Activated CD8-positive, alpha-beta memory T cell treated with anti-CD3 and anti-CD28 coated beads, Interleukin-2, amount 50 U/mL, for 24 hours (primary cell): ENCODE measurements around the gene SATL1.
"Not testable (repeated sequence)": the region's sequence is repeated elsewhere in the genome, so short reads cannot be mapped to it uniquely, and the experiment has no call there.

Experiments
- DNase-seq: peaks from one replicate; pipeline ENCODE4 v3.0.0-alpha.2; 2020; ENCODE audit errors: extremely low read depth

The SATL1 gene

DNA sequence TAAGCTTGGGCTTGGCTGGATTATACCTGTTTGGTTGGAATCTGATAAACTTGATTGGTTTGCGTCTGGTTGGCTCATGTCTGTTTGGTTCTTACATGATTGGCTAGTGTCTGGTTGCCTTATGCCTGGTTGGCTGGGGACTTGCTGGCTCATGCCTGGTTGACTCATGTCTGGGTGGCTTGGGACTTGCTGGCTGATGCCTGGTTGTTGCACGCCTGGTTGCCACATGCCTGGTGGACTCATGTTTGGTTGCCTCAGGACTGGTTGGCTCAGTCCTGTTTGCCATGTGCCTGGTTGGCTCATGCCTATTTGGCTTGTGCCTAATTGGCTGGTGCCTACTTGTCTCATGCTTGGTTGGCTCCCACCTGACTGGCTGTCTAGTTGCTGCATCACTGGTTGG, 135.4 kb downstream of the SATL1 start:
- no peak for DNase-seq

DNA sequence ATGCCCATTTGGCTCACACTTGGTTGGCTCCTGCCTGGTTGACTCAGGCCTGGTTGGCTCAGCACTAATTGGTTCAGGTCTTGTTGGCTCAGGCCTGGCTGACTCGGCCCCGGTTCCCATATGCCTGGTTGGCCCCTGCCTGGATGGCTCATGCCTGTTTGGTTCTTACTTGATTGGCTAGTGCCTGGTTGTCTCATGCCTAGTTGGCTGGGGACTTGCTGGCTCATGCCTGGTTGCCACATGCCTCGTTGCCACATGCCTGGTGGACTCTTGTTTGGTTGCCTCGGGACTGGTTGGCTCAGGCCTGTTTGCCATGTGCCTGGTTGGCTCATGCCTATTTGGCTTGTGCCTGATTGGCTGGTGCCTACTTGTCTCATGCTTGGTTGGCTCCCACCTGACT, 136.2 kb downstream of the SATL1 start:
- DNase-seq = no peak

DNA sequence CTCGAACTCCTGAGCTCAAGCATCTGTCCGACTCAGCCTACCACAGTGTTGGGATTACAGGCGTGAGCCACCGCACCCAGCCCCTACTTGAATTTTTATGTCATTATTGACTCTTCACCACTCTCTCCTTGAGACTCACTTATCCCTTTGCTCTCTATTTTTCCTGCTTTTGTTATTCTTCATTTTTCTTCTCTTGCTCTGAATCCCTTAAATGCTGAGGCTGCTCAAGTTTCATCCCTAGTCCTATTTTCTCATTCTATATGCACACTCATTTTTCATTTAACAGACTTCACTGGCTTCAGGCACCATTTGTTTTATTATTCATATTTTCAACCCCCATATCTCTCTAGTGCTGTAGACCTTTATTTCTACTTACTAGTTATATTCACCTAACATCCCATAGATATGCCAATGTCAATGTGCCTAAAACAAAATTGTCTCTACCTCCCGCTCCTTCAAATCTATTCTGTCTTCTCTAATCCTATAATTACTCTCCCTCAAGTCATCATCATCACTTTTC, 154.2 kb downstream of the SATL1 start:
- DNase-seq = no peak

DNA sequence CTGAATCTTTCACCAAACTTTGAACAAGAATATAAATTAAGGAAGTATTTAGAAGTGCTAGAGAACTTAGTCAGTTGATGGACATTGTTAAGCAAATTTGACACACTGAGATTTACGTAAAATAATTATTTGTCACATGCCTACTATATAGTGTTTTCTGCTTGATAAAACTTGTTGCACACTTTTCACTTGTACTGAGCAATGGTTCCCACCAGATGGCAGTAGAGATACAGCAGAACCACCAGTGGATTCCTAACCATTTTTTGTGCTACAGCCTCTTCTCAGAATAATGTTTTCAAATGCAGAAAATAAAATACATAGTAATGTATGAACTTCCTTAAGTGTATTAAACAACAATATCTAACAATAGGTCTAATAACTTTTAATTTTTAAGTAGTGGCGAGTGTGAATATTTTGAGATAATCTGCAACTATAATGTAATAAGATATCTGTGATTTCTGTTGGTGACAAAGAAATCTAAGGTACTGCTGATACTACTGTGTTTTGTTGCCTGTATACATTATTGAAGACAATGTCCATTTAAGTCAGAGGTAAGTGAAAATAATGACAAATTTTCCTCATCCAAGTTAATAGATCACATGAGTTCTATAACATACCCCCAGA, 158.7 kb downstream of the SATL1 start:
- no peak for DNase-seq

GRCh38 chrX:85077247-85077646, 166.3 kb downstream of the SATL1 start:
- not testable (repeated sequence) for DNase-seq

GRCh38 chrX:85065512-85066198, 177.9 kb downstream of the SATL1 start:
- DNase-seq = no peak

GRCh38 chrX:85052636-85053343, 190.8 kb downstream of the SATL1 start:
- no peak for DNase-seq

GRCh38 chrX:85052205-85052604, 191.4 kb downstream of the SATL1 start:
- DNase-seq = no peak

DNA sequence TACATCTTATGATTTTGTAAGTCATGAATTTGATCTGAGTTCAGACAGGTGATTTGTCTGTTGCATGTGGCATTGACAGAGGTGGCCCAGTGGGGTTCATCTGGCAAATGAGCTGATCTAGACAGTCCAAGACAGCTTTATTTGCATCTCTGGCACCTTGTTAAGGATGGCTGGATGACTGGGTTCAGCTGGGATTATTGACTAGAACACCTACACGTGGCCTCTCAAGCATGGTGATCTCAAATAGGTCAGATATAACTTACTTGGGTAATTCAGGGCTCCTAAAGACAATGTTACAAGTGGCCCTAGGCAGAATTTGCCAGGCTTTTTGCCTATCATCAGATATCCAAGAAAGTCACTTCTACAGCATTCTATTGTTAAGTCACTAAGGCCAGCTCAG, 192.0 kb downstream of the SATL1 start:
- no peak for DNase-seq
